ENCODE results near the gene BUB1.
"Not testable (repeated sequence)": the region's sequence is repeated elsewhere in the genome, so short reads cannot be mapped to it uniquely, and the experiment has no call there.

Gene BUB1

GRCh38 chr2:110691612-110692258, 13.9 kb upstream of the BUB1 start:
- Mint-ChIP-seq H3K4me1 (peaks cover 11% of the 10 kb centered on the region), H3K27ac (no peak overlapping the region), H3K27me3 (ENCODE audit: low read depth, poor library complexity) (peaks cover 5% of the 10 kb centered on the region), H3K9me3 (peaks cover 25% of the 10 kb centered on the region), H3K36me3 (ENCODE audit: low read depth) (peaks cover 13% of the 10 kb centered on the region), H3K4me3 (no peak overlapping the region)
- TF ChIP-seq CTCF (IDR thresholded peaks at IDR 0.05): no peak
- no peak for DNase-seq

DNA sequence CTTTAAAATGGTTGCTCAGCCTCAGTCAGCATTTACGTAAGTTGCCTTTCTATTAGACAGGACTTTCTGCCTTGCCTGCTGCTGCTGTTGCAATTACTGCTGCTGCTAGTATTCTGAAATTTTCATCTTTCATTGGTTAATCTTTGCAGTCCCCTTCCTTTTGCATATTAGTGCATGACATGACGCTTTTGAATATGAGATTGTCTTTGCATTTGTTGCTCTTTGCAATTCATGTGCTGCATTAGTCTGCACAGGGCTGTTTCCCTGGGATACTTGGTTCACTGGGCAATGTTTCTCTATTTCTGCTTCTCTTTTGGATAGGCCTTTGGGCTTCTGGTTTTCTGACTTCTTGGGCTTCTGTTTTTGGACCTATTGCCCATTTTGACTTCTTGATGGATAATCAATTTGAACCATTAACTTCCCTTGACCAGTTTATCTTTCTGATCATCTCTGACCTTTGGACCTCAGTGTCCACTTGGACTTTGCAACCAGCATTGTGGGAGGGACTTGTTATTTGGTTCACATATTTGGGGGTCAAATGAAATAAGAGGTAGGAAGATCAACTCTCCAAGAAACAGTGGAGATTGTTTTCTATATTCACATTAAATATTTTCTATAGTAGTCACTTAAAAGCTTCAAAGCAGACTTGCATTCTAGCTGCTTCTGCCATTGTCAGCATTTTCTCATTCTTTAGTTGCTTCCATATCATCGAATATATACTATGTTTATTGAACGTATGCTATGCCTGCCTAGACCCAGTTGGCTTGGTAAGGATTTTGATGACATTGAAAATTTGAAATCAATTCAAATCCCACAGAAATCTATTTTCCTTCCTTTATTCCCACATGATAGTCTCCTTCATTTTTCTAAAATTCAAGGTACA, 12.5 kb upstream of the BUB1 start:
- H3K9me3 Mint-ChIP-seq: peaks cover 34% of the 10 kb centered on the region
- peaks cover 13% of the 10 kb centered on the region for H3K27me3 Mint-ChIP-seq (ENCODE audit: low read depth, poor library complexity)
- H3K27ac Mint-ChIP-seq: no peak overlapping the region
- no peak for TF ChIP-seq CTCF (IDR thresholded peaks at IDR 0.05)
- H3K4me1 Mint-ChIP-seq: peaks cover 11% of the 10 kb centered on the region
- peaks cover 13% of the 10 kb centered on the region for H3K36me3 Mint-ChIP-seq (ENCODE audit: low read depth)
- H3K4me3 Mint-ChIP-seq: no peak overlapping the region
- no peak for DNase-seq

GRCh38 chr2:110688594-110689091, 10.8 kb upstream of the BUB1 start:
- peaks cover 38% of the 10 kb centered on the region for H3K9me3 Mint-ChIP-seq
- peaks cover 13% of the 10 kb centered on the region for H3K27me3 Mint-ChIP-seq (ENCODE audit: low read depth, poor library complexity)
- H3K4me3 Mint-ChIP-seq: no peak overlapping the region
- H3K27ac Mint-ChIP-seq: no peak overlapping the region
- TF ChIP-seq CTCF (IDR thresholded peaks at IDR 0.05): no peak
- no peak for DNase-seq
- H3K4me1 Mint-ChIP-seq: peaks cover 6% of the 10 kb centered on the region
- H3K36me3 Mint-ChIP-seq (ENCODE audit: low read depth): peaks cover 13% of the 10 kb centered on the region

DNA sequence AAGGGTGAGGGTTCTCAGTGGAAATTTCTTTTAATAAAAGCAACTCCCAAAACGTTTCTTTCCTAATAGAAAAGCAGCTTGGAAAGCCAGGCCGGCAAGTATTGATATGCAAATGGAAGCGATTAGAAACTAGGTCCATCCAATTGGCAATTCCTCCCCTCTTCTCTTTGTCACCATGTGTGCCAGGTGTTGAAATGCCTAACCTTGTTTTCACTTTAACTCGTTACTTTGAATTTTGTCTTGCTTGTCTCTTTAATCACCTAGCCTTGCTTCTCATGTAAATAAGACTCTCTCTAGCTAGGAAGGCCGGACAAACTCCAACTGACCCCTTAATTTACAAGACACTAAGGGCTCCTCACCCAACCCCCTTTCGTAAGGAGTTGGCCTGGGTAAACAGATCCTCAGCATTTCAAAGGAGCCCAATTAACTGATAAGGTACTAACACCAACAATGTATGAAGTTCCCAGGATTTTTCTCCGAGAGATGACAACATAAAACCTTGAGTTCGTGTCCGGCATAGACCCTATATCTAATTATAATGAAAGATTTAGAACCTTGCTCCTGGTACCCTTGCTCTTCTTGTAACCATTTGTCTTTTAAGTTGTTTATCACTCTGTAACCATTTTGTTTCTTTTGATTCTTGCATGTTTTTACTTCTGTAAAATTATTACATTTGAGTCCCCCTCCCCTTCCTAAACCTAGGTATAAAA, 10.1 kb upstream of the BUB1 start:
- peaks cover 13% of the 10 kb centered on the region for H3K27me3 Mint-ChIP-seq (ENCODE audit: low read depth, poor library complexity)
- DNase-seq, H3K4me1 Mint-ChIP-seq, H3K4me3 Mint-ChIP-seq, H3K27ac Mint-ChIP-seq: not testable (repeated sequence)
- peaks cover 13% of the 10 kb centered on the region for H3K36me3 Mint-ChIP-seq (ENCODE audit: low read depth)
- peaks cover 38% of the 10 kb centered on the region for H3K9me3 Mint-ChIP-seq

DNA sequence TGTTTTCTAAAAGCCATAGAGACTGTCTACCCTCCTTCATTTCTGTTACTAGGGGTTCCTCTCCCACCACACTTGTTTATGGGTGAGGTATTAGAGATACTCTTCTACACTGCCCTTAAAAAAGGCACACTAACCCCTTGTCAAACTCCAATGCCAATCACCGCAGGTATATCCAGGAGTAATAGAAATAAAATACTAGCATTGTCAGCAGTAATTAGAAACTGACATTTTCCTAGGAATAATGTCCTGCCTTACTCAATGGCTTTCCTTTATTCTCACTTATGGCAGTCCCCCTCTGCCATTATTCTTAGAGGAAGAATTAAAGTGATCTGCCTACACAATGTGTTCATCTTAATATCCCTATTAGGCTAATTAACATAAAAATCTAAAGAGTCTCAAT, 5.0 kb upstream of the BUB1 start:
- Mint-ChIP-seq H3K4me3 (no peak overlapping the region), H3K9me3 (peaks cover 22% of the 10 kb centered on the region), H3K27me3 (ENCODE audit: low read depth, poor library complexity) (peaks cover 16% of the 10 kb centered on the region), H3K27ac (no peak overlapping the region), H3K4me1 (peaks cover 20% of the 10 kb centered on the region), H3K36me3 (ENCODE audit: low read depth) (peaks cover 3% of the 10 kb centered on the region)
- no peak for DNase-seq
- no peak for TF ChIP-seq CTCF (IDR thresholded peaks at IDR 0.05)

DNA sequence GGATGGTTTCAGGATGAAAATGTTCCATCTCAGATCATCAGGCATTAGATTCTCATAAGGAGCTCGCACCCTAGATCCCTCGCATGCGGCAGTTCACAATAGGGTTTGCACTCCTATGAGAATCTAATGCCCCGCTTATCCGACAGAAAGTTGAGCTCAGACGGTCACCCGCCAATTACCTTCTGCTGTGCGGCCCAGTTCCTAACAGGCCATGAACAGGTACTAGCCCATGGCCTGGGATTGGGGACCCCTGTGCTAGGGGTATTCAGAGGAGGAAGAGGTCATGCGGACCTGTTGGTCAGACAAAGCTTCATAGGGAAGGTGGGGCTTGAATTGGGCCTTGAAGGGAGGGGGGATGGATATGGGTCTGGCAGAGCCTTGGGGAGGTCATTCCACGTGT, 4.4 kb upstream of the BUB1 start:
- Mint-ChIP-seq H3K4me3 (no peak overlapping the region), H3K27ac (no peak overlapping the region), H3K4me1 (peaks cover 22% of the 10 kb centered on the region), H3K9me3 (peaks cover 16% of the 10 kb centered on the region), H3K27me3 (ENCODE audit: low read depth, poor library complexity) (peaks cover 16% of the 10 kb centered on the region), H3K36me3 (ENCODE audit: low read depth) (no peaks in the 10 kb centered on the region)
- TF ChIP-seq CTCF (IDR thresholded peaks at IDR 0.05): no peak
- no peak for DNase-seq
